IMR-90 (cell line): Measurements from ENCODE around the gene S100A2. TPM values are rescaled to one million over a fixed set of nuclear protein-coding genes. Genes with fewer than 3 reads are reported as not detected.

ENCODE experiments used
- ATAC-seq: fragments of 200-7000 bp; cut with Tn5 transposase; 2 replicates; pipeline ENCODE4 v1.9.1; 2020; ENCODE audit warnings: low read depth, mild to moderate bottlenecking, moderate library complexity
- BruUV-seq: library from RNA; stranded (reverse); fragments of 400-500 nt; replicated peaks from 2 replicates; lab custom pipeline; 2021; lab: Mats Ljungman, UMichigan
- CTCF ChIA-PET: fragments of 300-600 bp; formaldehyde crosslinking; extraction: SDS; loops from one replicate; lab custom pipeline; 2021; ENCODE audit warnings: antibody characterized with exemption; lab: Yijun Ruan, JAX
- POLR2A ChIA-PET: fragments of 300-600 bp; sonication (Branson Sonifier 250); formaldehyde crosslinking; loops from one replicate; lab custom pipeline; 2022; ENCODE audit warnings: antibody characterized with exemption; ENCODE audit not compliant: unreplicated experiment; lab: Charles Lee
- DNase-seq: peaks from one replicate; pipeline ENCODE4 v3.0.0; 2013
- H2AFZ ChIP-seq: replicated peaks from 2 replicates; pipeline ENCODE3; 2013; ENCODE audit warnings: low read length, mild to moderate bottlenecking; ENCODE audit not compliant: poor library complexity
- H2AK5ac ChIP-seq: 2 replicates; pipeline ENCODE4 v1.6.1; 2013; ENCODE audit warnings: low read depth, low read length, inconsistent platforms
- H2AK9ac ChIP-seq: replicated peaks from 2 replicates; pipeline ENCODE3; 2013; ENCODE audit warnings: mild to moderate bottlenecking, low read depth, low read length, moderate library complexity; ENCODE audit not compliant: poor library complexity
- H2BK120ac ChIP-seq: 2 replicates; pipeline ENCODE4 v1.6.1; 2013; ENCODE audit warnings: low read depth, low read length, inconsistent platforms
- H2BK15ac ChIP-seq: 3 replicates; pipeline ENCODE4 v1.6.1; 2013; ENCODE audit warnings: low read depth, low read length, inconsistent platforms
- H2BK20ac ChIP-seq: 2 replicates; pipeline ENCODE4 v1.6.1; 2013; ENCODE audit warnings: low read depth, mild to moderate bottlenecking, inconsistent platforms, low read length, moderate library complexity
- H2BK5ac ChIP-seq: 2 replicates; pipeline ENCODE4 v1.6.1; 2013; ENCODE audit warnings: mild to moderate bottlenecking, low read depth, low read length, inconsistent platforms; ENCODE audit not compliant: poor library complexity, severe bottlenecking
- H3K14ac ChIP-seq: replicated peaks from 2 replicates; pipeline ENCODE4 v1.6.1; 2013; ENCODE audit warnings: low read depth, low read length, inconsistent platforms
- H3K18ac ChIP-seq: 2 replicates; pipeline ENCODE4 v1.6.1; 2013; ENCODE audit warnings: low read depth, low read length, control low read depth
- H3K23ac ChIP-seq: 2 replicates; pipeline ENCODE4 v1.6.1; 2013; ENCODE audit warnings: low read depth, low read length, inconsistent platforms
- H3K27ac ChIP-seq: 2 replicates; pipeline ENCODE4 v1.5.1; 2013; ENCODE audit warnings: mild to moderate bottlenecking, control low read depth, low read length; ENCODE audit not compliant: insufficient read depth
- H3K27me3 ChIP-seq: 2 replicates; pipeline ENCODE4 v1.6.1; 2013; ENCODE audit warnings: low read length; ENCODE audit not compliant: control insufficient read depth, insufficient read depth
- H3K36me3 ChIP-seq: 2 replicates; pipeline ENCODE4 v1.6.1; 2013; ENCODE audit warnings: low read length, mixed read lengths; ENCODE audit not compliant: control insufficient read depth, insufficient read depth
- H3K4ac ChIP-seq: 2 replicates; pipeline ENCODE4 v1.6.1; 2013; ENCODE audit warnings: low read depth, low read length, inconsistent platforms
- H3K4me1 ChIP-seq: 2 replicates; pipeline ENCODE4 v1.6.1; 2013; ENCODE audit warnings: low read length, mixed read lengths; ENCODE audit not compliant: control insufficient read depth, insufficient read depth
- H3K4me2 ChIP-seq: 2 replicates; pipeline ENCODE4 v1.6.1; 2013; ENCODE audit warnings: low read depth, mild to moderate bottlenecking, control low read depth, low read length, moderate library complexity
- H3K4me3 ChIP-seq: 2 replicates; pipeline ENCODE4 v1.5.1; 2013; ENCODE audit warnings: low read depth, mild to moderate bottlenecking, control low read depth, low read length, moderate library complexity; ENCODE audit not compliant: insufficient read depth
- H3K56ac ChIP-seq: 2 replicates; pipeline ENCODE4 v1.6.1; 2013; ENCODE audit warnings: low read length, inconsistent platforms; ENCODE audit not compliant: insufficient read depth; ENCODE audit errors: extremely low read depth
- H3K79me1 ChIP-seq, 2 experiments: 2 replicates each; pipeline ENCODE4 v1.6.1; 2013; ENCODE audit warnings: low read length in 2 of 2, inconsistent platforms in 1 of 2, low read depth in 1 of 2
- H3K9ac ChIP-seq: 2 replicates; pipeline ENCODE4 v1.6.1; 2013; ENCODE audit warnings: low read depth, low read length, control low read depth
- H3K9me1 ChIP-seq: 2 replicates; pipeline ENCODE4 v1.6.1; 2013; ENCODE audit warnings: low read length, inconsistent platforms; ENCODE audit not compliant: insufficient read depth
- H3K9me3 ChIP-seq: 2 replicates; pipeline ENCODE4 v1.6.1; 2013; ENCODE audit warnings: low read length; ENCODE audit not compliant: control insufficient read depth, insufficient read depth
- H4K20me1 ChIP-seq: 2 replicates; pipeline ENCODE4 v1.6.1; 2013; ENCODE audit warnings: low read length, inconsistent platforms; ENCODE audit not compliant: insufficient read depth
- H4K5ac ChIP-seq: 2 replicates; pipeline ENCODE4 v1.6.1; 2013; ENCODE audit warnings: mild to moderate bottlenecking, low read depth, low read length, control low read depth
- H4K8ac ChIP-seq, 2 experiments: 2 replicates each; pipeline ENCODE4 v1.6.1; 2013; ENCODE audit warnings: low read depth in 2 of 2, low read length in 2 of 2, control low read depth in 1 of 2, inconsistent platforms in 1 of 2
- H4K91ac ChIP-seq: 2 replicates; pipeline ENCODE4 v1.6.1; 2013; ENCODE audit warnings: low read depth, low read length, inconsistent platforms; ENCODE audit not compliant: insufficient read depth
- CHD1 ChIP-seq: IDR thresholded peaks from 2 replicates; pipeline ENCODE4 v1.6.1; 2012; ENCODE audit warnings: low read depth, low read length, improper control_type of control experiment
- MAFK ChIP-seq: IDR thresholded peaks from 2 replicates; pipeline ENCODE4 v1.6.1; 2012; ENCODE audit warnings: low read depth, low read length, improper control_type of control experiment
- MAZ ChIP-seq: IDR thresholded peaks from 2 replicates; pipeline ENCODE4 v1.6.1; 2012; ENCODE audit warnings: low read depth, mild to moderate bottlenecking, low read length, improper control_type of control experiment, moderate library complexity, borderline replicate concordance
- POLR2A ChIP-seq: IDR thresholded peaks from 2 replicates; pipeline ENCODE4 v1.6.1; 2012; ENCODE audit warnings: mild to moderate bottlenecking, low read depth, low read length
- RAD21 ChIP-seq: IDR thresholded peaks from 2 replicates; pipeline ENCODE4 v1.6.1; 2012; ENCODE audit warnings: low read length, improper control_type of control experiment
- WGBS, 2 experiments: methylation state at CpG; one replicate each; pipeline versions ENCODE4 v1.1.5 to v1.1.7; 2013; ENCODE audit warnings: missing lambda C conversion rate in 2 of 2; ENCODE audit not compliant: insufficient read length in 1 of 2; ENCODE audit errors: extremely low coverage in 2 of 2; 5-methylcytosine and 5-hydroxymethylcytosine counted together
- dilution Hi-C: fragments of 300-500 bp; cut with HindIII; formaldehyde crosslinking; loops from one replicate; pipeline ENCODE4 v1.14.3; 2018; ENCODE audit warnings: low sequenced_read_pairs; ENCODE audit not compliant: unreplicated experiment
- in situ Hi-C: fragments of 300-500 bp; cut with MboI; formaldehyde crosslinking; loops from 3 replicates; pipeline ENCODE4 v1.14.3; 2019; ENCODE audit warnings: low sequenced_read_pairs, inconsistent platforms, mixed read lengths
- intact Hi-C: fragments of 100-400 bp; cut with micrococcal nuclease; formaldehyde crosslinking; loops from 2 replicates; pipeline ENCODE4 v1.10.0; 2022
- polyA plus RNA-seq, 3 experiments: library from polyadenylated mRNA; depleted of rRNA; stranded (reverse); fragments of >200 nt; gene quantifications; 2 replicates each; pipeline ENCODE4 v1.2.3, GENCODE V29; 2012; ENCODE audit warnings: low replicate concordance in 1 of 3
- total RNA-seq: library from RNA; depleted of rRNA; stranded (reverse); fragments of >200 nt; gene quantifications from 2 replicates; pipeline ENCODE4 v1.2.3, GENCODE V29; 2012

Gene S100A2
- total and polyA plus RNA-seq, 2 of the 4 experiments (the other 2 are of a cell fraction), result 3.6 to 7.9 TPM

GRCh38 chr1:153612755-153613331 lies 47.2 kb upstream of the S100A2 start, which contains the start of gene S100A16:
Gene S100A16 (minus strand): TSS chr1:153613137. CDS start chr1:153608151, 4,986 bp downstream.
- ChIA-PET POLR2A (interaction anchor here (0.5 to 1.5 kb wide), 3 partner anchors 14 to 170 kb away, joined by 3 to 10 read pairs (median 6); partner anchors contain the start of gene S100A13), CTCF (interaction anchor here (0.7 to 3.3 kb wide), 5 partner anchors 9 to 79 kb away, joined by 3 to 18 read pairs (median 4); partner anchors contain the start of genes S100A1 and S100A13)
- DNase-seq (peak; percentile 61), ATAC-seq (peak; percentile 76)
- Histone ChIP-seq H3K27me3 (no peaks in the 10 kb centered on the region), H3K9ac (peak within 1 kb of the TSS; percentile 99), H3K4me3 (peak within 1 kb of the TSS; percentile 96), H2AK5ac (peak within 1 kb of the TSS; percentile 92), H3K36me3 (peaks cover 3% of the 10 kb centered on the region), H2AK9ac (peak within 1 kb of the TSS; percentile 99), H4K91ac (peak within 1 kb of the TSS; percentile 88), H2AFZ (peak within 1 kb of the TSS; percentile 75), H3K4me2 (peak within 1 kb of the TSS; percentile 94), H4K8ac (peak within 1 kb of the TSS; percentile 79 to 82), H2BK20ac (peak within 1 kb of the TSS; percentile 63), H4K20me1 (peaks cover 11% of the 10 kb centered on the region; the same call in 1 of the 2 replicates), H3K4ac (peak within 1 kb of the TSS; percentile 90), H4K5ac (peak within 1 kb of the TSS; percentile 88), H3K27ac (peak within 1 kb of the TSS; percentile 95), H2BK15ac (peak within 1 kb of the TSS; percentile 61; the same call in 2 of the 3 replicates), H3K56ac (peak within 1 kb of the TSS; percentile 75; the same call in 1 of the 2 replicates), H3K9me1 (peaks cover 16% of the 10 kb centered on the region), H3K9me3 (no peaks in the 10 kb centered on the region), H2BK5ac (peak within 1 kb of the TSS; percentile 90), H3K79me1 (peaks cover 14 to 48% of the 10 kb centered on the region in 2 experiments), H3K18ac (peak within 1 kb of the TSS; percentile 69), H2BK120ac (peak within 1 kb of the TSS; percentile 76), H3K14ac (peak within 1 kb of the TSS; percentile 93), H3K4me1 (peaks cover 43% of the 10 kb centered on the region), H3K23ac (peak within 1 kb of the TSS; percentile 93)
- intact Hi-C loops (loop anchor here (2.0 kb wide), 1 partner anchor 40 kb away; no protein-coding TSS in a partner anchor), in situ Hi-C loops (no loop called here), dilution Hi-C loops (no loop called here)
- no TSS peak for BruUV-seq
- peak; percentile 67; the same call in 1 of the 2 replicates for TF ChIP-seq MAZ
- TF ChIP-seq CHD1, result no peak
- no peak for TF ChIP-seq MAFK
- peak; percentile 75 for TF ChIP-seq POLR2A
- 0 out of 2 replicates have a peak, but pooled peaks have one; percentile 14 for TF ChIP-seq RAD21
- 0% methylated on average over 2 of the region's 9 CpGs; no CpG with 5 or more reads in 1 of the 2 experiments for WGBS, 2 experiments
